ENCODE data around the gene MOGAT3.

The MOGAT3 gene

GRCh38 chr7:101156866-101157589 lies 43.8 kb downstream of the MOGAT3 start:
- no peak for DNase-seq

- DNase-seq: no peak
Observed at GRCh38 chr7:101156277-101156676, 44.6 kb downstream of the MOGAT3 start.

GRCh38 chr7:101155303-101155702 lies 45.5 kb downstream of the MOGAT3 start:
- DNase-seq: no peak

DNA sequence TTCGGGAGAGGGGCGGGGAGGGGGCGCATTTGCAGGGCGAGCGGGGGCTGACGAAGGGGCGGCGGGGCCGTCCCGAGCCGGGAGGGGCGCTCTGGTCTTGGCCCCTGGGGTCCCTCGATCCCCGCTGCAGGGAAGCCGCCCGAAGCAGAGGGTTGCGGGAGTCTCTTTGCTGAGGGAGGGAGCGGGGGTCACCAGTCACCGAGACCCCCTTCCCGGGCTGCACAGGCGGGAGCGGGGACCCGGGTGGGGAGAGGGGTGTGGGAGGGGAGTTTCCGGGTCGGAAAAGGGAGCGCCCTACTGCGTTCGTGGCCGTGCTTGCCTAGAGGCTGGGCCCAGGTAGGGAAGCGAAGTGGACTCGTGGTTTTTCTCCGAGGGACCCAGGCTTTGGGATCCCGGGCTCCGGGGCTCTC lies 46.1 kb downstream of the MOGAT3 start:
- no peak for DNase-seq

GRCh38 chr7:101153969-101154692 lies 46.7 kb downstream of the MOGAT3 start, which contains the start of gene AP1S1:
Gene AP1S1 (plus strand): TSS chr7:101154476. CDS start chr7:101154515, 39 bp downstream.
- DNase-seq: peak; percentile 87

GRCh38 chr7:101151908-101152651 lies 48.8 kb downstream of the MOGAT3 start:
- DNase-seq: no peak

All from NCI-H2029 treated with DMSO at 0.1 percent for 48 hours (cell line).